HG02642 (cell line): ENCODE data around the gene MYL4.
"Not testable (repeated sequence)": the region's sequence is repeated elsewhere in the genome, so short reads cannot be mapped to it uniquely, and the experiment has no call there.

Source experiments
- ATAC-seq: cut with Tn5 transposase; IDR thresholded peaks from one replicate; pipeline ENCODE4 v1.9.1; 2021; ENCODE audit warnings: mild to moderate bottlenecking; ENCODE audit not compliant: unreplicated experiment, poor library complexity

MYL4 gene

DNA sequence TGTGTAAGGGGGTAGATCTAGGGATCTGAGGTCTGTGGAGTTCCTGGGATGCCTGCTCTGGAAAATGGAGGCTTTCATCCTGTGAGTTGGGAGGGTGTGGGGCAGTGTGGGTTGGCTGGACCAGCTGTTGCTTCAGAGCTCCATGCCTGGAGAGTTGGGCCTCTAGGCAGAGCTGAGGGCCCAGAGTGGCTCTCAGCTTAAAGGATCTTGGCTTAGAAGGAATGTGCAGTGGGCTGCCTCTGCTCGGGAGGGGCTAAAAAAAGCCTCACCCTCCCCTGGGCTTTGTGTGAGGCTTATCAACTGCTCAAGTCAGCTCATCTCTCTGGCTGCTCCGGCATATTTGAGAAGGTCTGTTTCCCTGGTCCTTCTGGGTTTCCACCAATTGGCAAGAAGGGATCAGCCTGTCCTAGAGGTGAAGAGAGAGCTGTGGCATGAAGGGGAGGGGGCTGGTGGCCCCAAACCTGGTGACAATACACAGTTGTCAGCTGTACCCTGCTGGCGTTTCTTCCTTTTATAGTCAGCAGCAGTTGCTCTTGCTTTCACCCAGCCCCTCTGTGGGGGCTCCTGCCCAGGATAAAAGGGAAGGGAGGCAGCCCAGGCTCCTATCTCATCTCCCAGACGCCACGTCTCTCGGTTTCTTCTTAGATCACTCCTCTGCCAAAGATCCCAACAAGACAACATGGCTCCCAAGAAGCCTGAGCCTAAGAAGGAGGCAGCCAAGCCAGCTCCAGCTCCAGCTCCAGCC is at the start of gene MYL4:
MYL4 (plus strand) TSS at position 605 of the 745 bp plus-strand sequence; CDS start at position 680, 75 bp downstream.
- ATAC-seq: no peak

DNA sequence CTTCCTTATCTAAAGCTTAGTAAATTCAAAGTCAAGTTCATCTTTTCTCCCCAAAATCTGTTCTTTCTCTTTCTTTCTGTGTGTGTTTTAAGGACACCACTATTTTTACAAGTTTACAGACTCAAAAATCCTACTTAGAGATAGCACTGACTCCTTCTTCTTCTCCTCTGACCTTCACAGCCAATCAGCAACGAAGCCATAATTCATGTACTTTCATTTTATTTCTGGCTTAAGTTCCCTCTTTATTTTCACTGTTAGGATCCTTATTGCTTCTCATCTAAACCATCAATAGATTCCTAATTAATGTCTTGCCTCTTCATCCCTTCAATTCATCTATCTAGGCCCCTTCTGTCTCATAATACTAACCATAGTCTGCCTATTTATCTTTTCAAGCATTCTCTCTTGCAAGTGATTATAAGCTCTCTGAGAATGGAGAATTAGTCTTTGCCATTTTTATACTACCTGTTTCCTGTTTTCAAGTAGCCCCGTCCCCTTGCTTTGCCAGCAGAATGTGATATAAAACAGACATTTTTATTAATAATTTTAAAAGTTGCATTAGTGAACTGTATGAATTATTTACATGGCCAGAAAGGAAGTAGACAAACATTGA is 47.0 kb upstream of the MYL4 start:
- ATAC-seq: no peak

DNA sequence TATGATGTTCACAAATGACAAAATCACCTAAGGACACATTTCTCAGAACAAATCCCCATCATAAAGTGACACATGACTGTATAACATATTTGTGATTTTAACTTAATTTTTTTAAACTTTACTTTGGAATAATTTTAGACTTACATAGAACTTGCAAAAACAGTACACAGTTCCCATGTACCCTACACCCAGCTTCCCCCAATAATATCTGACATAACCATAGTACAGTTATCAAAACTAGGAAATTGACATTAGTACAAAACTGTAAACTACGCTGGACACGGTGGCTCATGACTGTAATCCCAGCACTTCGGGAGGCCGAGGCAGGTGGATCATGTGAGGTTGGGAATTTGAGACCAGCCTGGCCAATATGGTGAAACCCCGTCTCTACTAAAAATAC is 44.9 kb upstream of the MYL4 start:
- no peak for ATAC-seq

DNA sequence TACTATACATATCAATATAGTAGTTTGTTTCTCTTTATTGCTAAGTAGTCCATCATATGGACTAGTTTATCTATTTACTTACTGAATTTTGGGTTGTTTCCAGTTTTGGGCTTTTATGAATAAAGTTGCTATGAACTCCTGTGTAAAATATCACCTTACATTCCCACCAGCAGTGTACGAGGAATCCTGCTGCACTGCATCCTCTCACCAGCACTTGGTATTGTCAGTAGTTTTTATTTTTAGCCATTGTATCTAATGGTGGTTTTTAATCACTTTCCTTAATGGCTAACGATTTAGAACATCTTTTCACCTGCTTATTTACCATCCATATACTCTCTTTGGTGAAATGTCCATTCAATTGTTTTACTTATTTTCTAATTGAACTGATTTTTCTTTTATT is 44.0 kb upstream of the MYL4 start:
- no peak for ATAC-seq

DNA sequence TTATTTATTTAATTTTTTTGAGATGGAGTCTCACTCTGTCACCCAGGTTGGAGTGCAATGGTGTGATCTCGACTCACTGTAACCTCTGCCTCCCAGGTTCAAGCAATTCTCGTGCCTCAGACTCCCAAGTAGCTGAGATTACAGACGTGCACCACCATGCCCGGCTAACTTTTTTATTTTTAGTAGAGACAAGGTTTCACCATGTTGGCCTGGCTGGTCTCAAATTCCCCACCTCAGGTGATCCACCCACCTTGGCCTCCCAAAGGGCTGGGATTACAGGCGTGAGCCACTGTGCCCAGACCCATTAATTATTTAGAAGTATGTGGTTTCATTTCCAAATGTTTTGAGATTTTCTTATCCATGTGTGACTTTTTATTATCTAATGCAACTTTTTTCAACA is 42.3 kb upstream of the MYL4 start:
- not testable (repeated sequence) for ATAC-seq

DNA sequence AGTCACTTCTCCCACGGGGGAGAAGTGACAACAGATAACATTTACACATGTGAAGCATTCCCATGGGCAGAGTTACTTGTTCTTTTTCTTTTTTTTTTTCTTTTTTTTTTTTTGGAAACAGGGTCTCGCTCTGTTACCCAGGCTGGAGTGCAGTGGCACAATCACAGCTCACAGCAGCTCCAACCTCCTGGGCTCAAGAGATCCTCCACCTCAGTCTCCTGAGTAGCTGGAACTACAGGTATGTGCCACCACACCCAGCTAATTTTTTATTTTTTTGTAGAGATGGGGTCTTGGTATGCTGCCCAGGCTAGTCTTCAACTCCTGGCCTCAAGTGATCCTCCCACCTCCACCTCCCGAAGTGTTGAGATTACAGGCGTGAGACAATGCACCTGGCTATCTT is 40.3 kb upstream of the MYL4 start:
- ATAC-seq: not testable (repeated sequence)

DNA sequence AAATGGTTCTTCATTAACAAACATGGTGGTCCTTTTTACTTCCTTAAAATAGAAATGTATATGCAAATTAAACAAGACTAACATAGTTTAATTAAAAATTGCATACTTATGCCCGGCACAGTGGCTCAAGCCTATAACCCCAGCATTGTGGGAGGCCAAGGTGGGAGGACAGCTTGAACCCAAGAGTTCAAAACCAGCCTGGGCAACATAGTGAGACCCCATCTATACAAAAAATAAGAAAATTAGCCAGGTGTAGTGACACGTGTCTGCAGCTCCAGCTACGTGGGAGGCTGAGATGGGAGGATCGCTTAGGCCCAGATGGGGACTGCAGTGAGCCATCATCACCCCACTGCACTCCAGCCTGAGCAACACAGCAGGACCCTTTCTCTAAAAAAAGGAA is 38.4 kb upstream of the MYL4 start:
- no peak for ATAC-seq

DNA sequence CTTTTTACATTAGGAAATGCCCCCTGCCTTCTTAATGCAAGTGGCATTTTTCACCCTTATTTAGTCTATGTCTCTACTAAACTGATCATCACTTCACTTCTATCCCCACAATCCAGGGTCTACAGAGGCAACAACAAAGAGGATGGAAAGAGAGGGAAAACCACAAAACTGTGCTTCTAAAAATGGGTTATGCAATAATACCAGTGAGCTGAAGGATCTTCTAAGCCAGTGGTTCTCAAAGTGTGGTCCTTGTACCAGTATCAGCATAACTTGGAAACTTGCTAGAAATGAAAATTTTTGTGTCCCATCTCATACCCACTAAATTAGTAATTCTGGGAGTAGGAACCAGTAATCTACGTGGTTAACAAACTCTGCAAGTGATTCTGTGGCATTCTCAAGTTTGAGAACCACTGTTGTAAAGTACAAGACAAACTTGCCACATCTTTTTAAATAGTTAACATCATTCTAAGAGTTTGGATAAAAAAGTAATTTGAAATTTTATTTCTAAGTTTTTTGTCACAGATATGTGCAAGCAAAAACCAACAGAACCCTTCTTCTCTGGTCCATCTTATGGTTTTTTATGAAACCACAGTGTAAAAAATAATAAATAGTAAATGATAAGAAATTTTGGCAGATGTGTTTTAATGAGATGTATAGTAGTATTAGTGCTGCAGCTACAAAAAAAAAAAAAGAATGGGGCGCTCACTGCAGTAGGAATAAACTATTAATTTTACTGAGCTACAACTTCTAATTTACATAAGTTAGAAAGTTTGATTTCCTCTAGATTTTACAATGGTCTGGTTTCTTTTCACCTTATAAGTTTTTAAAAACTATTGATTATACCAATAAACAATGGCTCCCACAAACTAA is 36.2 kb upstream of the MYL4 start:
- no peak for ATAC-seq

DNA sequence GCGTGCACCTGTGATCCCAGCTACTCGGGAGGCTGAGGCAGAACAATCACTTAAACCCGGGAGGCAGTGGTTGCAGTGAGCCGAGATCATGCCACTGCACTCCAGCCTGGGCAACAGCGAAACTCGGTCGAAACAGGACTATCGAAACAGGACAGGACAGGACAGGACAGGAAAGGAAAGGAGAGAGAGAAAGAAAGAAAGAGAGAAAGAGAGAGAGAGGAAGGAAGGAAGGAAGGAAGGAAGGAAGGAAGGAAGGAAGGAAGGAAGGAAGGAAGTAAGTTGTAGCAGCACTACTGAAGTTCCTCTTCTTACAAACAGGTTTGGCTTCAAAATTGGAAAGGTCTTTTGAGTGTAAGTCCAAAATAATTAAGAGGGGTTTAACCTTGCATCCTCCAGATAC is 34.3 kb upstream of the MYL4 start:
- ATAC-seq: not testable (repeated sequence)

DNA sequence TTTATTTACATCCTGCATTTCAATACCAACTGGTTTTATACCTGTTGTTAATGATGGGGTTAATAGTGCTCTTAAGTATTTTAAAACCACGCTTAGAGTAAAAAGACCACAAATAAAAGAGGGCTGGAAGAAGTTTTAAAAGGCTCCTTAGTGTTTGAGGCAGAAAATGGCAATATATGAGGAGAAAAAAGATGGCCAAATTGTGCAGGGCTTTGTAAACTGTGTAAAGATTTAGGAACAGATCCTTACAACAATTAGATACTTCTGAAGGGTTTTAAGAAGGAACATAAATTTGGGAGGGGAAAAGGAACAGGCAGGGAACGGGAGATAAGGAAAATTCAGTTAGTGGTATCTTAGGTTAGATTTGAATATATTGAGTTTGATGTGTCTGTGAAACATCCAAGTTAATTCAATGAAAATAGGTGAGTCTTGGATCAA is 32.7 kb upstream of the MYL4 start:
- no peak for ATAC-seq

DNA sequence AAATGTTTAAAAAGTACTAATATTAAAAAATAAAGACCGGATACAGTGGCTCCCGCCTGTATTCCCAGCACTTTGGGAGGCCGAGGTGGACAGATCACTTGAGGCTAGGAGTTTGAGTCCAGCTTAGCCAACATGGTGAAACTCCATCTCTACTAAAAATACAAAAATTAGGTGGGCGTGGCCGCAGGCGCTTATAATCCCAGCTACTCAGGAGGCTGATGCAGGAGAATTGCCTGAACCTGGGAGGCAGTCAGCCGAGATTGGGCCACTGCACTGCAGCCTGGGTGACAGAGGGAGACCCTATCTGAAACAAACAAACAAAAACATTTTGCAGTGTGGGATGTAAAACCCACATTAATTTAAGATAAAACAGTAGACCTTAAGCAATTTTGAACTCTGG is 31.9 kb upstream of the MYL4 start:
- no peak for ATAC-seq

DNA sequence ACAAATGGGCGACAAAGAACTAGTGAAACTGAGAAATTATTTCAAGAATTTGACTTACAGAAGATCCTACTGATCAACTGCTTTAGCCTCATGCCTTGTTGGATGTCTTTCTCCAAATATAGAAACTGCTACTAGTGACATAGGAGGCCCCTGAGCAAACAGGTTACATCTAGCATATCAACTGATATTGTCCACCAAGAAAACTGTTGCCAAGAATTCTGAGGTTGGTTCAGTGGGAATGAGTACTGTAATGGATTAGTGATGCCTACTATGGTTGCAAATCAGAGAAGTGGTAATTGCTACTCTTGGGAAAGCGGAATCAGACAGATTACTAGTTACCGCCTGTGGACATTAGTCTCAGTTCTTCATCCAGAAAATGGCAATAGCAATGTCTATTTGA is 30.0 kb upstream of the MYL4 start:
- ATAC-seq: no peak

DNA sequence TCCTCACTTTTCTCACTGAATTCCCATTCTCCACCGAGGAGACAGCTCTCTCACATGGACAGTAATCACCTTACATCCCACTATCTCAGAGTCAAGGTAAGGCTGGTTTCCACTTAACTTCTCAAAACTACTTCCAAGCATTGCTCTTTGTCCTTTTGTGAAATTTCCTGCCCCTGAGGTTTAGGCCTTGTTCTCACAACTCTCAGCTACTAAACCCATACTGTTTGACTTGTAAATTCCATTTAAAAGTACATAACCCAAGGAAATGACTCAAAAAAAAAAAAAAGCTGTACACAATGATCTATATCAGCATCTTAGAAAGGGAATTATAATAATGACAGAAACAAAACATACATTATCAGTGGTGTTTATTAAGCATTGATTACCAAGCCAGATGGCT is 28.8 kb upstream of the MYL4 start:
- no peak for ATAC-seq

DNA sequence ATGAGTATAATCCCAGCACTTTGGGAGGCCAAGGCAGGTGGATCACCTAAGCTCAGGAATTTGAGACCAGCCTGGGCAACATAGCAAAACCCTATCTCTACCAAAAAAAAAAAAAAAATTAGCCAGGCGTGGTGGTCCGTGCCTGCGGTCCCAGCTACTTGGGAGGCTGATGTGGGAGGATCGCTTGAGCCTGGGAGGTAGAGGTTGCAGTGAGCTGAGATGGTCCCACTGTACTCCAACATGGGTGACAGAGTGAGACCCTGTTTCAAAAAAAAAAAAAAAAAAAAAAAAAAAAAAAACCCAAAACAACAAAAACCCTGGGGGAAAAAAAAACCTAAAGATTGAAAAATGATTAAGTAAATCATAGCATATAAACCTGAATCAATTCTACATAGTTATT is 28.2 kb upstream of the MYL4 start:
- not testable (repeated sequence) for ATAC-seq

DNA sequence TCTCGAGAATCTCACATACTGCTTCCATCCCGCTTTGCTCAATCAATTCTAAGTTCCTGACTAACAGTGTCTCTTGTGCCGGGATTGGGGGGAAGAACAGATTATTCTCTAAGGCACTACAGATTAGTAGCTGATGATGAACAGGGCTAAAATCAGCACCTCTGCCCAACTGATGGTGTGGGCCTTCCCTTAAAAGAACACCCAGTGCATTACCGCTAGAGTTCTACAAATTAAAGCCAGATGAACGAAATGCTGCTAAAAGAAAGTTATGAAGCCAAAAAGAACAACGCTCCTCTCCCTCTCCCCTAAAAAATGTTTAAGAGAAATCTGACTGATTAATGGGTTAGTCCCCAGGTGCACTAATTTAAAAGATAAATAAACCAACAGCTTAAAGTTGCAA is 24.5 kb upstream of the MYL4 start:
- no peak for ATAC-seq

DNA sequence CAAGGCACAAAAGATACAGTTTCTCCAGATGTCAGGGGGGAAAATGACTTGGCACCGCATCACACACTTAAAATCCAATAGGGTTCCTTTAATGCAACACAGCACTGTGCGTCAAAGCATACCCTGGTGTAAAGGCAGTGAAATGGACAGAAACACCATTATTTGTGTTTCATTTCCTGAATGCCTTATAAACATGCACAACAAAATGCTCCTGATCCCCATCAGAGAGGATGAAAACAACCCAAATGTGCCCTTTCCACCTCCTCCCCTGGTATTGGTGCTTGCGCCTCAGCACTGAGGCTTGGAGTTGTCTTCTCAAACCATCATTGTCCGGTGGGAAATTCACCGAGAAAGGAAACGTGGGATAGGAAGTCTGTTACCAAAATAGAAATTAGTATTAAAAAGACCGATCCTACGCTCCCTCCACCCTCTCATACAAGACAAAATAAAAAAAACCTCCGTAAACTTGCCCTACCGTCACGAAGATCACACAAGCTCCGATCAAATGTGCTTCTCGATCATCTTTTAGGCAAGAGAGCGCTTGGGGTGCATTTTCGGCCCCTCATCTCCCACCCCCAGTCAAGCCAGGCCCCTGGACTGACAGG is 20.8 kb upstream of the MYL4 start:
- ATAC-seq: no peak

DNA sequence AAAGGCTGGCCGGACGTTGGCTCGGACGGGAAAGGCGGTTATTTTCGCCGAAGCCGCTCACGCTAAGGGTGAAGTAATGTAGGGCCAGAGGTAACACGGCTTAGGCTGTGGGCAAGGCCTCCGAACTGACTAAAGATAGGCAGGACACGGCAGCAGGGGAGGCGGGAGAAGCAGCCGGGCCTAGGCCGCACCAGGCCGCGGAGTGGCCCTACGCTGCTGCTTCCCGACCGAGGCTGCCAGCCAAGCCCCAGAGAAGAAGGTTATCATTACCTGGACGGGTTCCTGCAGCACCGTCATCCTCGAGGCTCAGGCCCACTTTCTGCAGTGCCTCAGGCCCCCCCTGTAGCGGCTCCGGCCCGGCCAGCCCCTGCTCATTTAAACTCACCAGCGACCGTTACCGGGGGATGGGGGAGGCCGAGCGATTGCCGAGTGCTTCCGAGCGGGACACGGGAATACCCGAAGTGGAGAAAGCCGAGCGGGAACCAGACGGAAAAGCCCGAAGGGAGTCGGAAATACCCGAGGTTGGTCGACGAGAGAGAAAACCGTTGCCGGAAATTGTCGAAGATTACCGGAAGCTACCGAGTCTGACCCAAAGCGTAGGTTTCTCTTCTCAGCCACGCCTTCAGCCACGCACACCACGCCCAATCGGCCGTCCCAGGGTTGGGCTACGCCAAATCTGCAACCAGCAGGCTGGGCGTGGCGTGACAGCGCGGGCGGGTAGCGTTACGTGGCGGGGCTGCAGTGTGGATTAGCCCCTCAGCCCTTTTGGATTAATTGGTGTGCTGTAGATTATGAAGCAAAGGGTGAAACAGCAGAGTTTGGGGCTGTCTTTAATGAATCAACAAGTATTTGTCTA is 20.0 kb upstream of the MYL4 start, which contains the start of gene CDC27:
CDC27 (minus strand) TSS at position 420 of the 856 bp plus-strand sequence; CDS start at position 297, 123 bp downstream.
- peak; percentile 94 for ATAC-seq

DNA sequence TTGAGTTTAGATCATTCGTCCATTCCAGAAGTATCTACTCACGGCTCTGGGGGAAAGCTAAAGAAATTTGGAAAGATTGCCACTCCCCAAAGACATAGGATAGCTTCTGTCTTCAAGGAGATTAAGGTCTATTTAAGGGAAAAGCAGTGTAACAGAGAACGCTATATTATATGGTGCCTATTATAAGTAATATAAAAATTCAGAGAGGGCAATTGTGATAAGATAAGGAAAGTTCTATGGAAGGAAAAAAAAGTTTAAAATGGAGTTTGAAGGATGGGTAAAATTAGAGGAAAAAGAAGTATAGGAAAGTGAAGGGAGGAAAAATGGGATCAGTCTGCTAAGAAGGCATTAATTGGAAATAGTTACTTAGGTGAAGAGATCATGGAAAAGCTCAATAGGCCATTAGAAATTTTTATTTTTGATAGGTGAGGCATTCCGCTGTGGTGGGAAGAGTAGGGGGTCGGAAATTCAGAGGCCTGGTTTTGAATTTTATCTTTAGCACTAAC is 19.4 kb upstream of the MYL4 start:
- no peak for ATAC-seq

DNA sequence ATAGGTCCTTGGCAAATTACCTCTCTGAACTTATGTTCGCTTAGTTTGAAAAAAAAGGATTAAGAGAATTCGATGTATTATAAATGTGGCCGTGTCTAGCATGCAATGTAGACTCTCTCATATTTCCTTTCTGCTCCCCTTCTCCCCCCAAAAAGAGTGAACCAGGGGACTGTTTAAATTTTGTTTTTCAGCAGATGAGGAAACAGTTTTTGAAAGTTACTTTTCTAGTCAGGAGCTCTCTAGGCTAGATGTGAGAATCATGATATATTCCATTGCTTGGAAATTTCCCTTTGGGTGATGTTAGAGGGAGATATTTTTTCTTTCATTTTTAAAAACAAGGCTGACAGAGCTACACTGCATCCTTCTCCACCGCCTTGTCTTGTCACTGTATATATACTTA is 18.9 kb upstream of the MYL4 start:
- ATAC-seq: no peak

DNA sequence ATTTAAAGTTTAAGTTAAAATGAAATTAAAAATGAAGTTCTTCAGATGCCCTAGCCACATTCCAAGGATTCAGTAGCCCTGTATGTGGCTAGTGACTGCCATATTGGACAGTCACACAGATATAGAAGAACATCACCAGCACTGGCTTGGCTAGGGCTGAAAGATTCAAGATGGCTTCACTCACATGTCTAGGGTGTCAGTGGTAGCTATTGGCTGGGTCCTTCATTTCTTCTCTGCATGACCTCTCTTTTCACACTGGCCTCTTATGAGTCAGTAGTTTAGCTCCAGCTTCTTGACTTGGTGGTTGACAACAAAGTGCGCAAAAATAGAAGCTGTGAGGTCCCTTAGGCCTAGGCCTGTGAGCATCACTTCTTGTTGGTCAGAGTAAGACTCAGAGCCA is 18.4 kb upstream of the MYL4 start:
- ATAC-seq: no peak
